Fibroblast of peridontal ligament (primary cell): ENCODE measurements around the gene LARGE1.
"Not testable (repeated sequence)": the region's sequence is repeated elsewhere in the genome, so short reads cannot be mapped to it uniquely, and the experiment has no call there.

ENCODE experiments used
- DNase-seq: peaks from one replicate; pipeline ENCODE4 v3.0.0-alpha.2; 2010; ENCODE audit errors: extremely low read depth

LARGE1 gene

GRCh38 chr22:33884829-33885228 is 35.4 kb downstream of the LARGE1 start:
- DNase-seq, result no peak

GRCh38 chr22:33883961-33884808 is 36.1 kb downstream of the LARGE1 start:
- DNase-seq, result no peak

GRCh38 chr22:33883561-33883960 is 36.7 kb downstream of the LARGE1 start:
- peak; percentile 0 for DNase-seq

GRCh38 chr22:33882991-33883390 is 37.3 kb downstream of the LARGE1 start:
- DNase-seq, result no peak

- no peak for DNase-seq
These were observed 39.3 kb downstream of the LARGE1 start for GRCh38 chr22:33880986-33881385.

GRCh38 chr22:33879796-33880195 is 40.5 kb downstream of the LARGE1 start:
- no peak for DNase-seq

GRCh38 chr22:33875316-33875715 is 45.0 kb downstream of the LARGE1 start:
- no peak for DNase-seq

- DNase-seq, result no peak
These were observed 46.1 kb downstream of the LARGE1 start for GRCh38 chr22:33874206-33874605.

GRCh38 chr22:33873666-33874065 is 46.6 kb downstream of the LARGE1 start:
- no peak for DNase-seq

GRCh38 chr22:33873186-33873585 is 47.1 kb downstream of the LARGE1 start:
- DNase-seq, result no peak

GRCh38 chr22:33871935-33872334 is 48.3 kb downstream of the LARGE1 start:
- DNase-seq, result no peak

GRCh38 chr22:33869946-33870345 is 50.3 kb downstream of the LARGE1 start:
- DNase-seq, result peak; percentile 1

- no peak for DNase-seq
These were observed 52.3 kb downstream of the LARGE1 start for GRCh38 chr22:33867971-33868370.

- DNase-seq, result peak; percentile 4
These were observed 53.0 kb downstream of the LARGE1 start for GRCh38 chr22:33867118-33867866.

GRCh38 chr22:33866511-33866910 is 53.8 kb downstream of the LARGE1 start:
- DNase-seq, result no peak

- no peak for DNase-seq
These were observed 54.3 kb downstream of the LARGE1 start for GRCh38 chr22:33865996-33866395.

- no peak for DNase-seq
These were observed 55.0 kb downstream of the LARGE1 start for GRCh38 chr22:33865248-33865647.

GRCh38 chr22:33864723-33865130 is 55.5 kb downstream of the LARGE1 start:
- DNase-seq, result no peak

GRCh38 chr22:33861216-33861875 is 58.9 kb downstream of the LARGE1 start:
- DNase-seq, result no peak

GRCh38 chr22:33860386-33860785 is 59.9 kb downstream of the LARGE1 start:
- no peak for DNase-seq

GRCh38 chr22:33859311-33859710 is 61.0 kb downstream of the LARGE1 start:
- no peak for DNase-seq

- DNase-seq, result not testable (repeated sequence)
These were observed 61.6 kb downstream of the LARGE1 start for GRCh38 chr22:33858653-33859052.
